HG03095 (cell line): ENCODE measurements around the gene YIPF6.
"Not testable (repeated sequence)": the region's sequence is repeated elsewhere in the genome, so short reads cannot be mapped to it uniquely, and the experiment has no call there.

ENCODE experiments used
- ATAC-seq: cut with Tn5 transposase; IDR thresholded peaks from one replicate; pipeline ENCODE4 v1.9.1; 2021; ENCODE audit warnings: moderate library complexity; ENCODE audit not compliant: unreplicated experiment

Gene YIPF6

DNA sequence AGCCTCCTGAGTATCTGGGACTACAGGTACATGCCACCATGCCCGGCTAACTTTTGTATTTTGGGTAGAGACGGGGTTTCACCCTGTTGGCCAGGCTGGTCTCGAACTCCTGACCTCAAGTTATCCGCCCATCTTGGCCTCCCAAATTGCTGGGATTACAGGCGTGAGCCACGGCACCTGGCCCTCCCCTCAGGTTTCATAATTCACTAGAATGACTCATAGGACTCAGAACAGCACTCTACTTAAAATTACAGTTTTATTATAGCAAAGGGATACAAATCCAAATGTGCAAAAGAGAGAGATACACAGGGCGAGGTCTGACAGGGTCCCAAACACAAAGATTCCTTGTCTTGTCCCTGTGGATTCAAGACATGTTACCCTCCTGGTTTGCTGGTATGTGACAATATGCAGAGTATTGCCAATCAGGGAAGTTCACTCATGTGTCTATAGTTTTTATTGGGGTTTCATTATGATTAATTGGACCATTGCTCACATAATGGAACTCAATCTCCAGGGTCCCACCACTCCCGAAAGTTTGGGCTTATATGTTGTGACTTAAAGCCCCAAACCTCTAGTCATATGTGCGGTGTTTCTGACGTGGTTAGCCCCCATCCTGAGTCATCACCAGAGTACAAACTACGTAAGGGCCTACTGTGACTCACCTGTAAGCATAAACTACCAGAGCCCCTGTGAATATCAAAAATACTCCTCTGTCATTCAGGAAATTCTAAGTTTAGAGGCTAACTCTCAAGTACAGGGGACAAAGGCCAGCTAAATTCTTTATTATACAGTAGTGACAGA lies 5.2 kb downstream of the YIPF6 start:
- peak; percentile 52 for ATAC-seq

DNA sequence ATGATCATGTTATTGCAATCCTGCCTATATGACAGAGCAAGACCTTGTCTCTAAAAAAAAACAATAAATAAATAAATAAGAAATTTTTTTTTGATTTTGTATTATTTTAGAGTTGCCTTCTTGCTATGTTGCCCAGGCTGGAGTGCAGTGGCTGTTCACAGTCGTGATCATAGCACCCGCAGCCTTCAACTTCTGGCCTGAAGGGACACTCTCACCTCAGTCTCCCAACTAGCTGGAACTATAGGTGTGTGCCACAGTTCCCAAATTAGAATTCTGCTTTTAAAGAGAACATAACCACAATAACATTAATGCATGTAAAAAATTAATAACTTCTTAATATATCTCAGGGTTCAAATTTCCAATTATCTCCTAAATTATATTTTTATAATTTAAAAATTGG lies 7.8 kb downstream of the YIPF6 start:
- ATAC-seq = no peak

DNA sequence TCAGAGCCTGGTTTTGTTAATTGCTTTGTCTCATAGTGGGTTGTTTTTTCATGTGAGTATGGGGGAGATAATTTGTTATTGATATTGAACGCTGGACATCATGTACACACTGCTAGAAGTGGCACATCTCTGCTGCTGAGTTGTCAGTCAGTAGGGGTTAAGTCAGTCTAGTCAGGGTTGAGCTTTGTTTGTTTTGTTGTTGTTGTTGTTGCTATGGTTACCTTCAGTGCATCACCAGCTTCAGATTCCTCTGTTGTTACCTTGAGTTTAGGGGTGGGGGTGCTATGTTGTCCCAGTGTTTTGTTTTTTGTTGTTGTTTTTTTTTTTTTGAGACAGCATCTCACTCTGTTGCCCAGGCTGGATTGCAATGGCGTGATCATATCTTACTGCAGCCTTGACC lies 9.9 kb downstream of the YIPF6 start:
- ATAC-seq = no peak

- peak; percentile 73 for ATAC-seq
Observed at GRCh38 chrX:68511255-68511654, 12.4 kb downstream of the YIPF6 start.

GRCh38 chrX:68524680-68525079 lies 25.8 kb downstream of the YIPF6 start:
- not testable (repeated sequence) for ATAC-seq

DNA sequence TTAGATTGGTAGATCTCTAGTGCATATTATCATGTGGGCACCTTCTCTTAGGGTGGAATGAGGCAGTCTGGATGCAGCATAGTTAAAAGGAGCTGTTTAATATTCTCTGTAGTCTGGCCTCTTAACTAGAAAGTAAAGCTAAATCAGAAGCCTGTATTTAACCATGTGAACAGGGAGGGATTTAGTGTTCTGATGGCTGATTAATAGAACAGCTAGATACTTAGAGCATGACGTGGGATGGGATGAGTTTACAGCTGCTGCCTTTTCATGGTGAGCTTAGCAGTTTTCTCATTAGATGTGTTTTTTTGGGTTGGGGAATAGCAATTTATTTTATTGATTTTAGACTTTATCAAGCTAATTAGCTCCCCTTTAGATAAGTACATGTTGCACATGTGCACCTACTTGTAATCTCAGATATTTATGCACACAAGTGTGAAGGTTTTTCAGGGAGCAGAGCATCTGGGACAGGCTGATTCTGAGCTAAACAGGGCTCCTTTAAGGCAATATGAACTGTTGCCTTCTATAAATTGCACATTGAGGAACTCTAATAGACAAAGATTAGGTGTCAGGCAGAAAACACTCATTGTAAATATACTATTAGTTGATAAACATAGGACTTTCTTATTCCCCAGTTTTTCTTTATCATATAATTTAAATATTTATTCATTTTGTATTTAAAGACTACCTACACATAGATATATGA lies 34.1 kb downstream of the YIPF6 start:
- no peak for ATAC-seq

GRCh38 chrX:68533656-68534055 lies 34.8 kb downstream of the YIPF6 start:
- no peak for ATAC-seq

DNA sequence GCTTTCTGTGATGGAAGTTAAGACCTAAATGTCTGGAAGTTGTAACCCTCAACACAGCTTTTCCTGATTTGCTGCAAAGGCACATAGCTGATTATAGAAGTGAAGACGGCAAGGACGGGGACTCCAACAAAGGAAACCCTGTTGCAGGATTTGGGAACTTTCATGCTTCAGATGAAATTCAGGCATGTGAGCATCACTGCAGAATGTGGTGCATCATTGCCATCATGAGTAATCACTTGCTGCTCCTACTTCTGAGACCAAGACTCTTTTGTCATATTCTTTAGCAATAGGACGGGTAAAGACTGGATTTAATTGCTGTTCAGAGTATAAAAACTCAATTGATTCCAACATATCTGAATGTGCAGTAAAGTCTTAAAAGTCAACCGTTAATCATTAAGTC lies 35.8 kb downstream of the YIPF6 start:
- no peak for ATAC-seq

DNA sequence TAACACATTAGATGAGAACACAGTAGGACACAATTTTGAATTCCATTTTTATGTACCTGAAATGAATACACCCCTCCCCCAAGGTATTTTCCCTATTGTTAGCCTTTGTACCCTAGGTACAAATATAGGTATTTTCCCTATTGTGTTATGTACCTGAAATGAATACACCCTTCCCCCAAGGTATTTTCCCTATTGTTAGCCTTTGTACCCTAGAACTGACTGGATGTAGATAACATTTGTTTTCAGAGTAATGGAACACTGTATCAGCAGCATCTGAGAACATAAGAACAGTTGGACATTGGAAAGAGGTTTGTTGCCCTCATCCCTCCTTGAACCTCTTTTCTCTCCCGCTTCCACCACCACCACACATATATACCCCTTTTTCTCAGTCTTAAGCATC lies 37.6 kb downstream of the YIPF6 start:
- no peak for ATAC-seq

DNA sequence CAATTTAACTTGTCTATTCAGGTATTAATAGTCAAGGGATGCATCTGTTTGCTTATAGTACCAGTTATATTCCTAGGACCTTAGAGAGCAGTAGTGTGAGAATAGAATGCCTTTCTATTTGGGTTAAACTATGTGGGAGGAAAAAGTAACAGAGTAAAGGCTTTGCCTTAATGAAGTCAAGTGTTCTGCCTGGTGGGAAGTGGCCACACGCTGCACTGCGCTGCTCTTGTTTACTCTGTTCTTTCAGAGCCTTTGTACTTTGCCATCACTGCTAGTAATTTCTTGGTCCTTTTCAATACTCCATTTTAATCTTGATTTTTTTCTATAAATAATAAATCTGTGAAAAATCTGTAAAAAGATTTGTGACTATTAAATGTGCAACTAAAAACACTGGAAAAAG lies 38.0 kb downstream of the YIPF6 start:
- no peak for ATAC-seq

GRCh38 chrX:68550193-68550592 lies 51.3 kb downstream of the YIPF6 start:
- no peak for ATAC-seq

DNA sequence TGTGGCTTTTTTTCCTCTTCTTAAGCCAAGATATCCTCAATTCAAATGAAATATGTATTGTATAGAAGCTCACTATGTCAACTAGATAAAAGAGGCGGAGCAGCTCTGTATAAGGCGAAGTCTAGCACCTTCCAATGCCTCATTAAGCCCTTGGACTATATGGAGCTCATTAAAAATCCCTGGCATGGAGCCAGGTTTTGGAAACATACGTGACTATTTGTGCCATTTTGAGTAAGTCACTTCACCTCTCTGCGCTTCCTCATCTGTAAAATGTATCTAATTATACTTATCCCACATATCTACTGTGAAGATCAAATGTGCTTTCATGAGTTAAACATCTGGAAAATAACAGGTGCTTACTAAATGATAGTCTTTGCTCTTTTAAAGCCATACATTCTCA lies 57.2 kb downstream of the YIPF6 start:
- ATAC-seq = no peak

GRCh38 chrX:68557126-68557525 lies 58.3 kb downstream of the YIPF6 start:
- not testable (repeated sequence) for ATAC-seq

DNA sequence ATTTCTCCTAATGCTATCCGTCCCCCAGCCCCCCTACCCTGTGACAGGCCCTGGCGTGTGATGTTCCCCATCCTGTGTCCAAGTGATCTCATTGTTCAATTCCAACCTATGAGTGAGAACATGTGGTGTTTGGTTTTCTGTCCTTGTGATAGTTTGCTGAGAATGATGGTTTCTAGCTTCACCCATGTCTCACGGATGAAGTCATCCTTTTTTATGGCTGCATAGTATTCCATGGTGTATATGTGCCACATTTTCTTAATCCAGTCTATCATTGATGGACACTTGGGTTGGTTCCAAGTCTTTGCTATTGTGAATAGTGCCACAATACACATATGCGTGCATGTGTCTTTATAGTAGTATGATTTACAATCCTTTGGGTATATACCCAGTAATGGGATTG lies 61.1 kb downstream of the YIPF6 start:
- not testable (repeated sequence) for ATAC-seq

DNA sequence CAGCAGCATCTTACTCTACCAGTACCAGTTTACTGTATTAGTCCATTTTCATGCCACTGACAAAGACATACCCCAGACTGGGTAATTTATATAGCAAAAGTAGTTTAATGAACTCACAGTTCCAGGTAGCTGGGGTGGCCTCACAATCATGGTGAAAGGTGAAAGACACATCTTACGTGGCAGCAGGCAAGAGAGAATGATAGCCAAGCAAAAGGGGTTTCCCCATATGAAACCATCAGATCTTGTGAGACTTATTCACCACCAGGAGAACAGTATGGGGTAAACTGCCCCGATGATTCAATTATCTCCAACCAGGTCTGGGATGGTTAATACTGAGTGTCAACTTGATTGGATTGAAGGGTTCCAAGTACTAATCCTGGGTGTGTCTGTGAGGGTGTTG lies 69.3 kb downstream of the YIPF6 start:
- peak; percentile 45 for ATAC-seq

DNA sequence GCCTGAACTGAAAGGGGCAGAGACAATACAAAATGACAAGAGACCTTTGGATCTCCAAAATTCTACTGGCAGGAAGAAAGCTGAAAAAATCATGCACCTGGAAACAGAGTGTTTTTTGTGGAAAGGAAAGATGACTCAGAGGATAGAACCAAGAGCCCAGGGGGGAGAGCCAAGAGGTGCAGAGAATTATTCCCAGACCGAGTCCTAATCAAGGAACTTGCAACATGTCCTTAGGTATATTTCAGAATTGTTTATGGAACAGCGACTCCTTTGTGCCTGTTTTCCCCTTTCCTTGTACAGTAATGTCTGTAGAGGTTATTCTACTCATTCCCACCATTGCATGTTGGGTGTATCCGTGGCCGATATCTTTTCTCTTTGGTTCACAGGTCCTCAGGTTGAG lies 71.7 kb downstream of the YIPF6 start:
- ATAC-seq = no peak

DNA sequence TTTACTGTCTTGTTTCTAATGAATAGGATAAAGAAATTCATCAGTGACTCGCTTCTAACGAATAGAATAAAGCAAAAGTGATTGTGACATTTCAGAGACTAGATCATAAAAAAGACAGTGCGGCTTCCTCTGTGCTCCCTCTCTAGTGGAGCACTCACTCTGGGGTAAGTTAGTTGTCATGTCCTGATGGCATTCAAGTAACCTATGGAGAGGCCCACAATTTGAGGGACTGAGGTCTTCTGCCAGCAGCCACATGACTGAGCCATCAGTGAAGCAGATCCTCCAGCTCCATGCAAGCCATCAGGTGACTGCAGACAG lies 72.4 kb downstream of the YIPF6 start:
- no peak for ATAC-seq

DNA sequence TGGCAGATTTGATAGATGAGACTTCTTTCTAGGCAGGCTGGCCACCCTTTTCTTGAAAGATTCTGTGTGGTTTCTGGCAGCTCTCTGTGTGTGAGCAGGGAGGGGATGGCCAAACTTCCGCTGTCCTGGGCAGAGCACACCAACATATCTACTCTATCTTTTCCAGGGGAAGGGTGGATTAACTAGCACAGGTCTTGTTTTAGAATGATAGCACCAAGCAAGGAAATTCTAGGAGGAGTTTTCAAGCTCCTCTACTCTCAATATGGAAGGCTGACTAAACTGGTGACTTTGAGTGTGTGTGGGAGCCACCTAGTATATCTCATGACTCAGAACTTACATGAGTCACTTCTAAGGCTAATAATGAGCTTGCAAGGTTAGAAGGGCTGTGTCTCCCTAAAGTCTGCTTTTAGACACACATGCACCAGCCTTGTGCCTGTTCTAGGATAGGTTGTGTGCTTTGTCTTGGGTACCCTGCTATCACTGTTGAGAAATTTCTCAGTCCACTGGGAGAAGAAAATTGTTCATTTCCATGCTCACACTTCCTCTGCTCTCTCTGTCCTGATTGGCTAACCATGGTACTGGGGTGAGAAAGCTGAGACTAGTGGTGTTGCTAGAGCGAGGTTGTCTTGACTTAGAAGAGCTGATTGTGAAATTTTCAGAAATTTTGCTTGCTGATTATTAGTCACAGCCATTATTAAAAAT lies 72.9 kb downstream of the YIPF6 start:
- peak; percentile 86 for ATAC-seq

GRCh38 chrX:68574240-68574639 lies 75.4 kb downstream of the YIPF6 start:
- ATAC-seq = no peak

DNA sequence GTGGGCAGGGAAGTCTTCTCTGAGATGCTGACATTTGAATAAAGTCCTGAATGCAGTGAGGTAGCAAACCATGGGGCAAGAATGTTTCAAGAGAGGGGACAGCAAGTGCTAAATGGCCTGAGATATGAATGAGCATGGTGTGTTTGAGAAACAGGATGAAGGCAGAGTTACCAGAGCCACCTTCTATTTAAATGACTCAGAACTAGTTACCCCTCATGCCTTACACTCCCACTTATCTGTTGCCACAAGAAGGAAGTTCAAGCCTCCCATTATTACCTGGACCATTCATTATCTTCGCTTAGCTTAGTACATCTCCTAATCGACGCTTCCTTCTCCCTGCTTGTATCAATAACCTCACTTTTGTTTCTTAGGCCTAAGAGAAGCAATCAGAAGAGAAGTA lies 81.0 kb downstream of the YIPF6 start:
- ATAC-seq = no peak

- ATAC-seq = no peak
Observed at GRCh38 chrX:68584221-68584620, 85.4 kb downstream of the YIPF6 start.
